H9 (cell line): Measurements from ENCODE around the gene SPSB4. TPM values are rescaled to one million over a fixed set of nuclear protein-coding genes. Genes with fewer than 3 reads are reported as not detected.

ENCODE experiments used
- DNase-seq: peaks from one replicate; pipeline ENCODE4 v3.0.0-alpha.2; 2017
- H2AFZ ChIP-seq: one replicate; pipeline ENCODE4 v1.6.1; 2013; ENCODE audit warnings: mild to moderate bottlenecking, low read length, control low read depth, moderate library complexity
- H2AK5ac ChIP-seq: 2 replicates; pipeline ENCODE4 v1.6.1; 2013; ENCODE audit warnings: low read length, control low read depth, mixed read lengths; ENCODE audit not compliant: insufficient read length
- H2BK120ac ChIP-seq: one replicate; pipeline ENCODE4 v1.6.1; 2013; ENCODE audit warnings: low read depth, mild to moderate bottlenecking, low read length, control low read depth, inconsistent platforms; ENCODE audit not compliant: poor library complexity, severe bottlenecking
- H2BK12ac ChIP-seq: 2 replicates; pipeline ENCODE4 v1.6.1; 2013; ENCODE audit warnings: low read length, control low read depth, mixed read lengths, low read depth; ENCODE audit not compliant: insufficient read length
- H2BK15ac ChIP-seq: 2 replicates; pipeline ENCODE4 v1.6.1; 2013; ENCODE audit warnings: low read depth, low read length, control low read depth
- H2BK20ac ChIP-seq: one replicate; pipeline ENCODE4 v1.6.1; 2013; ENCODE audit warnings: low read depth, mild to moderate bottlenecking, low read length, control low read depth, inconsistent platforms; ENCODE audit not compliant: poor library complexity, severe bottlenecking
- H2BK5ac ChIP-seq: 2 replicates; pipeline ENCODE4 v1.6.1; 2013; ENCODE audit warnings: low read length, control low read depth, mixed read lengths; ENCODE audit not compliant: insufficient read length
- H3K14ac ChIP-seq: 2 replicates; pipeline ENCODE4 v1.6.1; 2013; ENCODE audit warnings: low read length, control low read depth; ENCODE audit not compliant: insufficient read depth
- H3K18ac ChIP-seq: 2 replicates; pipeline ENCODE4 v1.6.1; 2013; ENCODE audit warnings: low read depth, mild to moderate bottlenecking, mixed read lengths, low read length, control low read depth; ENCODE audit not compliant: insufficient read length
- H3K23ac ChIP-seq: 2 replicates; pipeline ENCODE4 v1.6.1; 2013; ENCODE audit warnings: low read length, control low read depth, mixed read lengths, low read depth; ENCODE audit not compliant: insufficient read length
- H3K23me2 ChIP-seq: 2 replicates; pipeline ENCODE4 v1.6.1; 2013; ENCODE audit warnings: low read depth, mild to moderate bottlenecking, mixed read lengths, low read length, control low read depth; ENCODE audit not compliant: insufficient read length, poor library complexity, severe bottlenecking
- H3K27ac ChIP-seq: 2 replicates; pipeline ENCODE4 v1.5.1; 2013; ENCODE audit warnings: low read length, control low read depth, mixed read lengths, low read depth; ENCODE audit not compliant: insufficient read length
- H3K27me3 ChIP-seq: 2 replicates; pipeline ENCODE4 v1.6.1; 2013; ENCODE audit warnings: low read length, control low read depth, inconsistent platforms; ENCODE audit not compliant: insufficient read depth
- H3K4ac ChIP-seq: 2 replicates; pipeline ENCODE4 v1.6.1; 2013; ENCODE audit warnings: low read depth, mild to moderate bottlenecking, control low read depth, inconsistent platforms, low read length, moderate library complexity
- H3K4me1 ChIP-seq: 2 replicates; pipeline ENCODE4 v1.6.1; 2013; ENCODE audit warnings: low read length, control low read depth, inconsistent platforms; ENCODE audit not compliant: insufficient read depth
- H3K4me2 ChIP-seq: 2 replicates; pipeline ENCODE4 v1.6.1; 2013; ENCODE audit warnings: low read length, control low read depth, mixed read lengths; ENCODE audit not compliant: insufficient read length, insufficient read depth
- H3K56ac ChIP-seq: 2 replicates; pipeline ENCODE4 v1.6.1; 2013; ENCODE audit warnings: low read depth, mild to moderate bottlenecking, mixed read lengths, low read length, control low read depth; ENCODE audit not compliant: insufficient read length
- H3K79me1 ChIP-seq: 2 replicates; pipeline ENCODE4 v1.6.1; 2013; ENCODE audit warnings: low read depth, mild to moderate bottlenecking, moderate library complexity, low read length, control low read depth, inconsistent platforms; ENCODE audit not compliant: insufficient read depth, poor library complexity, severe bottlenecking
- H3K79me2 ChIP-seq: 2 replicates; pipeline ENCODE4 v1.6.1; 2013; ENCODE audit warnings: low read length, control low read depth, inconsistent platforms; ENCODE audit not compliant: insufficient read depth
- H3K9ac ChIP-seq: 2 replicates; pipeline ENCODE4 v1.6.1; 2013; ENCODE audit warnings: low read length, control low read depth, mixed read lengths; ENCODE audit not compliant: insufficient read length; ENCODE audit errors: extremely low read depth
- H3K9me3 ChIP-seq: one replicate; pipeline ENCODE4 v1.6.1; 2013; ENCODE audit warnings: low read depth, low read length, inconsistent platforms; ENCODE audit not compliant: control insufficient read depth
- H3T11ph ChIP-seq: one replicate; pipeline ENCODE4 v1.6.1; 2013; ENCODE audit warnings: mild to moderate bottlenecking, low read length, control low read depth, inconsistent platforms
- H4K20me1 ChIP-seq: one replicate; pipeline ENCODE4 v1.6.1; 2013; ENCODE audit not compliant: control insufficient read depth, insufficient read length, insufficient read depth
- H4K5ac ChIP-seq: 2 replicates; pipeline ENCODE4 v1.6.1; 2013; ENCODE audit warnings: low read depth, mild to moderate bottlenecking, mixed read lengths, low read length, control low read depth; ENCODE audit not compliant: insufficient read length
- H4K8ac ChIP-seq: replicated peaks from 2 replicates; pipeline ENCODE4 v1.6.1; 2013; ENCODE audit warnings: low read length, control low read depth, mixed read lengths, low read depth; ENCODE audit not compliant: insufficient read length
- H4K91ac ChIP-seq: 2 replicates; pipeline ENCODE4 v1.6.1; 2013; ENCODE audit warnings: low read depth, mild to moderate bottlenecking, moderate library complexity, mixed read lengths, low read length, control low read depth; ENCODE audit not compliant: insufficient read length
- H3K27ac Mint-ChIP-seq, 3 experiments: 2 replicates in 2 of 3; 3 replicates in 1 of 3; pipeline ENCODE4 v1.8.0; 2020 to 2021; ENCODE audit warnings: mixed read lengths in 3 of 3, mild to moderate bottlenecking in 1 of 3, moderate library complexity in 1 of 3
- H3K27me3 Mint-ChIP-seq: 2 replicates; pipeline ENCODE4 v1.8.0; 2021; ENCODE audit warnings: low read depth, mild to moderate bottlenecking, moderate library complexity, mixed read lengths
- H3K36me3 Mint-ChIP-seq, 3 experiments: 2 replicates in 2 of 3; 3 replicates in 1 of 3; pipeline ENCODE4 v1.8.0; 2020 to 2021; ENCODE audit warnings: low read depth in 3 of 3, mixed read lengths in 3 of 3; ENCODE audit not compliant: insufficient read depth in 1 of 3
- H3K4me1 Mint-ChIP-seq, 2 experiments: 2 replicates each; pipeline ENCODE4 v1.8.0; 2020; ENCODE audit warnings: mixed read lengths in 2 of 2
- H3K4me3 Mint-ChIP-seq, 2 experiments: 2 replicates in 1 of 2; 3 replicates in 1 of 2; pipeline ENCODE4 v1.8.0; 2020 to 2021; ENCODE audit warnings: mild to moderate bottlenecking in 2 of 2, mixed read lengths in 2 of 2, moderate library complexity in 1 of 2
- H3K9me3 Mint-ChIP-seq, 2 experiments: 2 replicates in 1 of 2; 3 replicates in 1 of 2; pipeline ENCODE4 v1.8.0; 2020; ENCODE audit warnings: mild to moderate bottlenecking in 2 of 2, mixed read lengths in 2 of 2, moderate library complexity in 1 of 2
- CTCF ChIP-seq: fragments of 200-600 bp; sonication (generic); conservative IDR thresholded peaks from 3 replicates; pipeline ENCODE4 v1.8.0; 2021; ENCODE audit warnings: antibody characterized with exemption, mild to moderate bottlenecking
- WGBS: extraction: QIAGEN DNeasy Blood & Tissue Kit; methylation state at CpG from one replicate; pipeline ENCODE4 v1.1.7; 2013; ENCODE audit warnings: missing lambda C conversion rate, low lambda C conversion rate, mixed read lengths; ENCODE audit not compliant: insufficient read length; ENCODE audit errors: extremely low coverage; 5-methylcytosine and 5-hydroxymethylcytosine counted together
- total RNA-seq: library from RNA; stranded (reverse); gene quantifications from 2 replicates; pipeline ENCODE4 v1.2.1, GENCODE V29; 2021

The SPSB4 gene
- total RNA-seq, 1 experiment from 2014 or later = 6.2 TPM

DNA sequence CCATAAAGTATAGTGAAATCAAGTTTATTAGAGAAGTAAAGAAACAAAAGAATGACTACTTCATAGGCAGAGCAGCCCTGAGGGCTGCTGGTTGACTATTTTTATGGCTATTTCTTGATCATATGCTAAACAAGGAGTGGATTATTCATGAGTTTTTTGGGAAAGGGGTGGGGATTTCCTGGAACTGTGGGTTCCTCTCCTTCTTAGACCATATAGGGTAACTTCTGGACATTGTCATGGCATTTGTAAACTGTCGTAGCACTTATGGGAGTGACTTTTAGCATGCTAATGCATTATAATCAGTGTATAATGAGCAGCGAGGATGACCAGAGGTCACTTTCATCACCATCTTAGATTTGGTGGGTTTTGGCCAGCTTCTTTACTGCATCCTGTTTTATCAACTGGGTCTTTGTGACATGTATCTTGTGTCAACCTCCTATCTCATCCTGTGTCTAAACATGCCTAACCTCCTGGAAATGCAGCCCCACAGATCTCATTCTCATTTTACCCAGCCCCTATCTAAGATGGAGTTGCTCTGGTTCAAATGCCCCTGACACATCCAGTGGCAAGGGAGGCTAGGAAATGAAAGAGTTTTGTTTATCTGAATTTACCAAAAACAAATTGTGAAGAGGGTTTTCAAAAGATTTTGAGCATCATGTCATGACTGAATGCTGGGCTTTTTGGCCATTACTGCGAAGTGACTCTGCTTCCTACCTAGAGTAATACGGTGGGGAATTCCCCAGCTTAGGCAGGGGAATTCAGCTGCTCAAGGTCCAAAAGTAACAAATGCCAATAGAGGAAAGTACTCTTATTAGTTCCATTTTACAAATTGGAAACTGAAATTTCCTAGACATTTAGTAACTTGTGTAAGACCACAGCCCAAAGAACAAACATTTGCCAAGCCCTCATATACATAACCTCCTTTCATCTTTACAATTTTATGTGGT lies 6.2 kb upstream of the SPSB4 start:
- WGBS = no CpG with 5 or more reads among the region's 4 CpGs
- no peak overlapping the region for H3K27ac ChIP-seq
- no peak overlapping the region for H3K9ac ChIP-seq
- H3K9me3 ChIP-seq = no peaks in the 10 kb centered on the region
- H4K8ac ChIP-seq = no peak overlapping the region
- no peak overlapping the region for H3K4me2 ChIP-seq
- Mint-ChIP-seq H3K27ac (no peak overlapping the region), H3K36me3 (no peaks in the 10 kb centered on the region), H3K4me1 (peaks cover 8 to 11% of the 10 kb centered on the region in 2 experiments), H3K4me3 (no peak overlapping the region), H3K9me3 (no peaks in the 10 kb centered on the region), H3K27me3 (peaks cover 33% of the 10 kb centered on the region)
- no peaks in the 10 kb centered on the region for H3K79me1 ChIP-seq
- H3K56ac ChIP-seq = no peak overlapping the region
- no peak overlapping the region for H3K23ac ChIP-seq
- no peak overlapping the region for H2BK15ac ChIP-seq
- H2BK12ac ChIP-seq = no peak overlapping the region
- H4K20me1 ChIP-seq = no peaks in the 10 kb centered on the region
- H3K4me1 ChIP-seq = 0 out of 2 replicates have a peak, but pooled peaks cover 2% of the 10 kb centered on the region
- H2AK5ac ChIP-seq = no peak overlapping the region
- H4K5ac ChIP-seq = no peak overlapping the region
- no peaks in the 10 kb centered on the region for H3K27me3 ChIP-seq
- no peak overlapping the region for H2AFZ ChIP-seq
- H2BK20ac ChIP-seq = no peak overlapping the region
- DNase-seq = no peak
- no peak overlapping the region for H2BK5ac ChIP-seq
- no peak overlapping the region for H2BK120ac ChIP-seq
- H4K91ac ChIP-seq = no peak overlapping the region
- no peak for TF ChIP-seq CTCF
- H3K79me2 ChIP-seq = no peaks in the 10 kb centered on the region
- H3T11ph ChIP-seq = no peak overlapping the region
- H3K18ac ChIP-seq = no peak overlapping the region
- H3K23me2 ChIP-seq = no peaks in the 10 kb centered on the region
- H3K14ac ChIP-seq = no peak overlapping the region
- H3K4ac ChIP-seq = no peak overlapping the region
